Measurements from ENCODE around the gene JAM3.

- TF ChIP-seq EZH2 (IDR thresholded peaks at IDR 0.05) (no peak), POLR2AphosphoS5 (IDR thresholded peaks at IDR 0.05; ENCODE audit: borderline replicate concordance, low read depth, low read length) (no peak), FOXP2 (optimal IDR thresholded peaks at IDR 0.05; ENCODE audit: control extremely low read depth, extremely low read length, insufficient read depth) (no peak)
These were observed 36.3 kb upstream of the JAM3 start for GRCh38 chr11:134032501-134033091.

Data from SK-N-MC (cell line).